Measurements from ENCODE around the gene FUBP1. TPM values are rescaled to one million over a fixed set of nuclear protein-coding genes. Genes with fewer than 3 reads are reported as not detected.

The FUBP1 gene
- total and polyA plus RNA-seq, 2 donors (not counting 1 experiment from before 2014, with no cell fraction given), result 95.8 to 249 TPM

DNA sequence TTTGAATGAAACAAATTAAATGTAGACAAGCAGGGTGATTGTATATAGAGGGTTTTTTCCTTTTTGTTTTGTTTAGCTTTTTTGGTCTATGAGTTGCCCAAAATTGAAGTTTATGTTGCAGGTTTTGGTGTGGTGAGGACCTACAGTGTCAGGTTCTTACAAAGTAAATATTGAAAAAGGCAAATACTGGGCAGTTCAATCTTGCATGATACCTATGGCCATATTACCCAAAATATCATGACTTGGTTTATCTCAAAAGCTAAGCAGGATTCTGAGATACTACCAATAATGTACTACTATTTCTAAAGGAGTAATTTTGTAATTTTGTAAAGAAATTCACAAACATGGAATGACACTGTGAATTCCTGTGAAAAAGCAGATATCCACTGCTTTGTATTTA lies 27.6 kb upstream of the FUBP1 start:
- Histone ChIP-seq H3K4me3 (ENCODE audit: control extremely low read depth in 1 of 5, extremely low read depth in 1 of 5, insufficient read depth in 1 of 5, low read depth in 2 of 5, low read length in 4 of 5) (no peak overlapping the region), H3K79me2 (ENCODE audit: control insufficient read depth, insufficient read depth, low read length) (peaks cover 16% of the 10 kb centered on the region), H4K20me1 (ENCODE audit: control insufficient read depth, insufficient read depth, low read length, poor library complexity, severe bottlenecking) (no peaks in the 10 kb centered on the region), H2AFZ (ENCODE audit: insufficient read depth, low read depth, low read length, poor library complexity, severe bottlenecking) (no peak overlapping the region), H3K27me3 (replicated peaks in 1 of 4; ENCODE audit: control extremely low read depth in 1 of 4, control insufficient read depth in 3 of 4, insufficient read depth in 4 of 4, low read length in 3 of 4) (no peaks in the 10 kb centered on the region), H3K27ac (ENCODE audit: low read length in 2 of 2) (no peak overlapping the region), H3K36me3 (replicated peaks in 1 of 2; ENCODE audit: control extremely low read depth in 1 of 2, control insufficient read depth in 1 of 2, extremely low read depth in 1 of 2, insufficient read depth in 2 of 2, low read length in 1 of 2) (no peaks in the 10 kb centered on the region), H3K4me2 (replicated peaks; ENCODE audit: low read depth, low read length, poor library complexity, severe bottlenecking) (peak overlapping the region; percentile 71), H3K4me1 (ENCODE audit: control insufficient read depth in 2 of 2, insufficient read depth in 2 of 2, low read length in 2 of 2) (peaks cover 0 to 20% of the 10 kb centered on the region in 2 donors), H3K9ac (ENCODE audit: low read length) (no peak overlapping the region), H3K9me3 (ENCODE audit: control extremely low read depth in 1 of 3, control insufficient read depth in 2 of 3, insufficient read depth in 1 of 3, low read length in 2 of 3) (no peaks in the 10 kb centered on the region)
- H3K27me3 Mint-ChIP-seq, result no peaks in the 10 kb centered on the region
- ChIA-PET CTCF (interaction anchor here (0.5 kb wide), 1 partner anchor 165 kb away, joined by 3 read pairs; no protein-coding TSS in a partner anchor), POLR2A (no interaction called here)
- TF ChIP-seq EZH2 (IDR thresholded peaks at IDR 0.05; ENCODE audit: borderline replicate concordance, insufficient read depth, low read depth, low read length, poor library complexity, severe bottlenecking), result no peak
- TF ChIP-seq, protein P1, sequence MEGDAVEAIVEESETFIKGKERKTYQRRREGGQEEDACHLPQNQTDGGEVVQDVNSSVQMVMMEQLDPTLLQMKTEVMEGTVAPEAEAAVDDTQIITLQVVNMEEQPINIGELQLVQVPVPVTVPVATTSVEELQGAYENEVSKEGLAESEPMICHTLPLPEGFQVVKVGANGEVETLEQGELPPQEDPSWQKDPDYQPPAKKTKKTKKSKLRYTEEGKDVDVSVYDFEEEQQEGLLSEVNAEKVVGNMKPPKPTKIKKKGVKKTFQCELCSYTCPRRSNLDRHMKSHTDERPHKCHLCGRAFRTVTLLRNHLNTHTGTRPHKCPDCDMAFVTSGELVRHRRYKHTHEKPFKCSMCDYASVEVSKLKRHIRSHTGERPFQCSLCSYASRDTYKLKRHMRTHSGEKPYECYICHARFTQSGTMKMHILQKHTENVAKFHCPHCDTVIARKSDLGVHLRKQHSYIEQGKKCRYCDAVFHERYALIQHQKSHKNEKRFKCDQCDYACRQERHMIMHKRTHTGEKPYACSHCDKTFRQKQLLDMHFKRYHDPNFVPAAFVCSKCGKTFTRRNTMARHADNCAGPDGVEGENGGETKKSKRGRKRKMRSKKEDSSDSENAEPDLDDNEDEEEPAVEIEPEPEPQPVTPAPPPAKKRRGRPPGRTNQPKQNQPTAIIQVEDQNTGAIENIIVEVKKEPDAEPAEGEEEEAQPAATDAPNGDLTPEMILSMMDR (IDR thresholded peaks at IDR 0.05), result no peak
- DNase-seq, result no peak
- intact Hi-C loops (cut with micrococcal nuclease), result no loop called here
- H3K4me3 Mint-ChIP-seq, result no peak overlapping the region
- ATAC-seq (ENCODE audit: low read depth), result no peak
- H3K9me3 Mint-ChIP-seq (ENCODE audit: insufficient read depth), result no peaks in the 10 kb centered on the region
- H3K4me1 Mint-ChIP-seq, result peaks cover 46% of the 10 kb centered on the region
- H3K27ac Mint-ChIP-seq, result no peak overlapping the region

DNA sequence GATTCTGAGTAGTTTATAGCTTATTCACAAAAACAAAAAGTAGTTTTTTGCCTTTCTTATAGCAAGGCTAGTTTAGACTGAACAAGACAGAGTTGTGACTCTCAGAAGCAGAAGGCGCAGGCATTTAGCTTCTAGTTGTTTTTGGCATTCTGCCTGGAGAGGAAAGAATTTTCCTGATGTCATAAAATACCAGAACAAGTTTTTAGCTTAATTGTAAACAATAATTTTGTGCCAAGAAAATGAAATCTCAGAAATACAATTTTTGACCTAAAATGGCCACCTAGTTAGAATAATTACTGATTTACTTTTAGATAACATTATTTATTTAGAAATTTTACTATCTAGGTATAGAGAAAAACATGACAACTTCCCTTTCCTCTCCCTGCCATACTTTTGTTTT lies 26.9 kb upstream of the FUBP1 start:
- peak overlapping the region; percentile 81 for H3K9ac ChIP-seq (ENCODE audit: low read length)
- H3K9me3 Mint-ChIP-seq (ENCODE audit: insufficient read depth), result no peaks in the 10 kb centered on the region
- peak overlapping the region; percentile 69 for H2AFZ ChIP-seq (ENCODE audit: insufficient read depth, low read depth, low read length, poor library complexity, severe bottlenecking)
- H3K36me3 ChIP-seq (replicated peaks in 1 of 2; ENCODE audit: control extremely low read depth in 1 of 2, control insufficient read depth in 1 of 2, extremely low read depth in 1 of 2, insufficient read depth in 2 of 2, low read length in 1 of 2), result no peaks in the 10 kb centered on the region
- no CpG with 5 or more reads among the region's 1 CpG for WGBS (ENCODE audit: insufficient coverage)
- H4K20me1 ChIP-seq (ENCODE audit: control insufficient read depth, insufficient read depth, low read length, poor library complexity, severe bottlenecking), result no peaks in the 10 kb centered on the region
- H3K4me1 ChIP-seq (ENCODE audit: control insufficient read depth in 2 of 2, insufficient read depth in 2 of 2, low read length in 2 of 2), result peaks cover 0 to 20% of the 10 kb centered on the region in 2 donors
- CTCF ChIA-PET, result interaction anchor here (1.1 to 2.2 kb wide), 4 partner anchors 11 to 109 kb away, joined by 3 to 18 read pairs (median 10); partner anchors contain the start of gene FUBP1
- peak overlapping the region; percentile 55 to 95 (median 66) for H3K4me3 ChIP-seq (ENCODE audit: control extremely low read depth in 1 of 5, extremely low read depth in 1 of 5, insufficient read depth in 1 of 5, low read depth in 2 of 5, low read length in 4 of 5)
- H3K27me3 ChIP-seq (replicated peaks in 1 of 4; ENCODE audit: control extremely low read depth in 1 of 4, control insufficient read depth in 3 of 4, insufficient read depth in 4 of 4, low read length in 3 of 4), result no peaks in the 10 kb centered on the region
- DNase-seq, result peak; percentile 13
- TF ChIP-seq EZH2 (IDR thresholded peaks at IDR 0.05; ENCODE audit: borderline replicate concordance, insufficient read depth, low read depth, low read length, poor library complexity, severe bottlenecking), result no peak
- TF ChIP-seq, protein P1 (IDR thresholded peaks at IDR 0.05), result no peak
- POLR2A ChIA-PET, result interaction anchor here (1.4 to 2.8 kb wide), 2 partner anchors 27 to 30 kb away, joined by 3 to 19 read pairs; partner anchors contain the start of gene FUBP1
- ATAC-seq (ENCODE audit: low read depth), result no peak
- H3K4me2 ChIP-seq (replicated peaks; ENCODE audit: low read depth, low read length, poor library complexity, severe bottlenecking), result peak overlapping the region; percentile 71
- H3K9me3 ChIP-seq (ENCODE audit: control extremely low read depth in 1 of 3, control insufficient read depth in 2 of 3, insufficient read depth in 1 of 3, low read length in 2 of 3), result no peaks in the 10 kb centered on the region
- H3K27ac Mint-ChIP-seq, result no peak overlapping the region
- peak overlapping the region; percentile 85 for H3K4me3 Mint-ChIP-seq
- H3K4me1 Mint-ChIP-seq, result peaks cover 44% of the 10 kb centered on the region
- intact Hi-C loops (cut with micrococcal nuclease), result loop anchor here (1.0 kb wide), 1 partner anchor 246 kb away; the partner anchor contains the start of gene USP33
- H3K27ac ChIP-seq (ENCODE audit: low read length in 2 of 2), result peak overlapping the region in 1 of 2 donors; percentile 98
- peaks cover 16% of the 10 kb centered on the region for H3K79me2 ChIP-seq (ENCODE audit: control insufficient read depth, insufficient read depth, low read length)
- no peaks in the 10 kb centered on the region for H3K27me3 Mint-ChIP-seq
